GM19328 (cell line): Measurements from ENCODE around the gene SLC1A2.

Source experiments
- ATAC-seq: cut with Tn5 transposase; IDR thresholded peaks from one replicate; pipeline ENCODE4 v1.9.1; 2021; ENCODE audit warnings: mild to moderate bottlenecking, moderate library complexity; ENCODE audit not compliant: unreplicated experiment

The SLC1A2 gene

GRCh38 chr11:35305670-35306382 lies 113.5 kb downstream of the SLC1A2 start:
- no peak for ATAC-seq

DNA sequence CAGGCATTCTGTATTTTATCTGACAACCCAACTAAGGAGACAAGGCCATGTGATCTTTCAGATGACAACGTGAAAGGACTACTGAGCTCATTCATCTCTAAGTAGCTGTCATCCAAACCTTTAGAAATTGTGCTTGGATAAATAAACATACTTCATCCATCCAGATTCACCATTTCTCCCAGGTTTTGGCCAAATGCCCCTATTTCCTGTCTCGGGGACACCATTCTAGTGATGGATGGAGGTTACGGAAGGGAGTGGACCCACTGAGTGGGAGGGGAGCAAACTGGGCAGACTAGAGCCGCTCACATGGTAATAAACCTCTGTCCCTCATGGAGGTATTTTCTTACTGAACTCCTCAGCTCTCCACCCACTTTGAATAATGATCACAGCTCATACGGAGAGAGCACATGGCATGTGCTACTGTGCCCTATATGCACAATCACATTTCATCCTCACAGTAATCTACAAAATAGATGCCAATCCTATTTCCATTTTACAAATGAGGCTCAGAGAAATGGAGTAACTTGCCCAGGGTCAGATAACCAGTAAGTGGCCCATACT lies 114.4 kb downstream of the SLC1A2 start:
- ATAC-seq = no peak

GRCh38 chr11:35304386-35304775 lies 115.0 kb downstream of the SLC1A2 start:
- no peak for ATAC-seq

DNA sequence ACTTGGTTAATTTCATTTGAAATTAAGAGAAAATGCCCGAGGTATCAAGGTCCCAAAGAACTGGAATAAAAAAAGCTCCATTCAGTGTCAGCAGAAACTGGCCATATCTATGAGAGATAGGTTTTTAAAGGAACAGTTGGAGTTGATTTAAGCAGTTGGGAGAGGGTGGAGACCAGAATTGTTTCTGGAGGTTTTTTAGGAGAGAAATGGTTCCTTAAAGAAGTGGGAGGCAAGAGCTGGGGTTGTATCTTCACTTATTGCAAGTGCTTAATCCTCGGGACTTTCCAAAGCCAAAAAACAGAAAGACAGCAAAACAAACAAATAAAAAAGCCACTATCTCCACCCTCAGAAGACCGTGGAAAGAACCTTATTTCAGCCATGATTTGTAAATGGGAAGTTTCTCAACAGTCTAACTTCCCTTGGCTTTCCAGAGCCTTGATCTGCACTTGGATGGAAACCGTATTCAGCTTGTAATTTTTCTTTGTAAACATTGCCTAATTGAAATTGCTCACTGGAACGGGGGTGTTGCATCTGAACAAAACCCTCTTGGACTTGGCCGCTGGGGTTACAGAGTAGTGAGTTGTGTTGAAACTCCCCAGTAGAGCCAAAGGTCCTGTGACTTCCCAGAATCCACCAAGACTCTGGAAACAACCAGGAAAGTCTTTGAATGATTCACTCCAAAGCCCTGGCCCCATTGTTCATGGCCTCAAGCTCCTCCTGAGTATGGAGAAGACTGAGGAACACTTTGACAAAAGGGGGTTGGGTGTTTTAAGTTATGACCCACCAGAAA lies 115.6 kb downstream of the SLC1A2 start:
- no peak for ATAC-seq

DNA sequence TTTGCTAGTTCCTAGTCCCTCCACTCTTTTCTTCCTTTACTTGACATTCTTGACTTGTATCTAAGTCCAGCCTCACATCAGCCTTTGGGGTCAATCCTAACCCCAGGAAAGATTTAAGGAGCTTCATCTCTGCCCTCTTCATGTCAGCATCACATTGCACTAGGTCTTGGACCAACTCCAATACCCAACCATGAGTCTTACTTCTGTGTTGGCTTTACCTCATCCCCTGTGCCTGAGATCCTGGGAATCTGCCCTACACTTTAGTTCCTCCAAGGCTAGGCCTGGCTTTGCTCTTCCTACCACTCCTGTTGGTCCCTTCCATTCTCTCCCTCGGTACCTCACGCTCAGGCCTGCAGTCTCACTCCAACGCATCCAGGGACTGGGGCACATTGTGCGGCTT lies 117.0 kb downstream of the SLC1A2 start:
- no peak for ATAC-seq

- ATAC-seq = no peak
Measured at GRCh38 chr11:35298369-35298768, 121.0 kb downstream of the SLC1A2 start.

DNA sequence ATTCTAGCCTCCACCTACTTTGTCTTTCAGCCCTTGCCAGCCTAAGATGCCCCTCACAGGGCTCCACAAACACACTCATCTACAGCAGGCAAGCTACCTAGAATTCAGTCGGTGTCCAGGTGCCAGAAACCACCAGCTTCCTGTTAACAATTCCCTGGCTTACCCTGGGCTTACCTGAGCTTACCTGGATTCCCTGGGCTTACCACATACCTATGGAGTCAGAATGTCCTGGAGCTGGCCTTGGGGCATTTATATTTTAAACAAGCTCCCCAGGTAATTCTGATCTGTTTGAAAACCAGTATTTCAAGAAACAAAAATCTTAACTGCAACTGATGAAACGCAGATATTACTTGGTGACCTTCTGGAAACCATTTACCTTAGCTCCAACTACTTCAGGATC lies 123.6 kb downstream of the SLC1A2 start:
- ATAC-seq = no peak

GRCh38 chr11:35293699-35294098 lies 125.7 kb downstream of the SLC1A2 start:
- ATAC-seq = no peak

DNA sequence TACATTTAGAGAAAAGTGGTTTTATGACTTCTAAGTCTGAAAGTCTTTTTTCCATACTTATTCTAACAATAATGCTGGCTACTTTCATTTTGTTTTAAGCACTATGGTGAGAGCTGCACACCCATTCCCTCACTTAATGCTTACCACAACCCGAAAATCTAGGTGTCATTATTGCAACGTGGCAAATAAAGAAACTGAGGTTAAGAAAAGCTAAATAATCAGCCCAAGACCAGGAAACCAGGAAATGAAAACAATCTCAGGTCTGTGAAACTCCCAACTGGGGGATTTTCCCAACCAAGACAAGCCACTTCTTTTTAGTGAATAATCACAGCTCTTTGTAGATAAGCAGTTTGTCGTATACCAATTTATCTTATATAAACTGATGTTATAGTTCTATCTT lies 126.3 kb downstream of the SLC1A2 start:
- ATAC-seq = no peak

DNA sequence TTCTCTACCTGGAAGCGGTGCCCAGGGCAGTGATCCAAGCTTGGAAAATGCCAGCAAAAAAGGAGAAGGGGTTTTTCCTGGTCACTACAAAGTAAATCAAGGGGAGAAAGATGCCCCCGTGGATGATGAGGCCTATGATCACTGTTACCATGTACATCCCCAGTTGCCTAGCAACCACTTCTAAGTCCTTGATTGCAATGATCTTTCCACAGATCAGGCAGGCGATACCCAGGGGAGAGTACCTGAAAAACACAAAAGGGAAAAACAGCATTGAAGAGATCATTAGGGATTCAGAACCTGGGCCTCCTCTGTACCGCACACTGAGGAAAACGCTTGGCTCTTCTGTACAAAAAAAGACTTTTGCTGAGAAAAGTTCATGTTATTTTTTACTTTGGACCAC lies 127.1 kb downstream of the SLC1A2 start:
- no peak for ATAC-seq

- ATAC-seq = no peak
Measured at GRCh38 chr11:35290876-35291275, 128.5 kb downstream of the SLC1A2 start.

DNA sequence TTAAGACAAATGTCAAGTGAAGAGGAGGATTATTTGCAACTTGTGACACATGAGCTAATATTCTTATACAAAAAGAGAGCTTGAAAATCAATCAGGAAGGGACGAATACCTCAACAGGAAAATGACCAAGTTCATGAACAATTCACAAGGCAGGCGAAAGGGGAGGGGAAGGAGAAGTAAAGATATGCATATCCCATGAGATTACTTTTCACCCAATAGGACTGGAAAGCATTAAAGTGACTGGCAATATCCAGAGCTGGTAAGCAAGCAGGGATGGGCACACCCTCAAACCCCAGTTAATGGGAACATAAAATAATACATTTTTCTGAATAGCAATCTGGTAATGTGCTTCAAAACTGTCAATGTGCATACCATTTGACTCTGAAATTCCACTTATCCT lies 129.5 kb downstream of the SLC1A2 start:
- no peak for ATAC-seq

GRCh38 chr11:35288817-35289541 lies 130.4 kb downstream of the SLC1A2 start:
- ATAC-seq = no peak

DNA sequence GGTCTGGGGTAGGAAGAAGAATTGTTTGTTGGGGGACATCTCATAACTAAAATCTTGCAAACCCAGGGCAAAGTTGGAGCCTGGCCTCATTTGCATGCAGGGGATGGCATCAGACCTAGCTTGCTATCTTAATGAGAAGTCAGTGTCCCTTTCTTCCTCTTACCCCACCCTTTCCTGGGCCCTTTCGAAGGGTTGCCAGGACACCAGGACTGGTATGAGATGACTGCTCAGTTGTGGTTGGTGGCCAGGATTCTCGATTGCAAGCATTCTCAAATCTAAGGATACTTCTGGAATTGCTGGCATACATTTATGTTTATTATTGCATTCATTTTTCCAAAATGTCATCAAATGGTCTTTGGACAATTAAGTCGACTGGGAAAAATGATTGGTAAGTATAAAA lies 131.0 kb downstream of the SLC1A2 start:
- no peak for ATAC-seq

DNA sequence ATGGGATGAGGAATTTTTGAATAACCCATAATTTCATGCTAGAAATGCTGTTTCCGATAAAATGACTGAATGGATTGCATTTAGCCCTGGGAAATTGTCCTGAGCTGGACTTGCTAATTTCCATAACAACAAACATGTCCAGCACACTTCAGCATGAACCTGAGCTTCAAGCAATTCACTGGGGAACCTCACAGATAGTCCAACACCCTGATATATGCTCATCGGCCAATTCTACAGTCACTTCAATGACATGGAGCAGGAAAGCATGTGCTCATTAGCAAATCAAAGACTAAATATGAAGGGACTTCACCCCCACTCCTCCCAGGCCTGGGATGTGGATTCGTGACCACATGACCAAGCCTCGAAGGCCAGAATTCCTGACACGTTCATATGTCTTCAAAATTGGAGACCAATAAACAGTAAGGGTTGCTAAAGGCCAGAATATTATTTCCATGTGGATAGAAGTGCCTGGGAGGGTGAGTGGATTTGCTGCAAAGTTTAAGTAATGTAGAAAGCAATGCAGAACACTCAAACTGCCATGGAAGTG lies 131.9 kb downstream of the SLC1A2 start:
- ATAC-seq = no peak

DNA sequence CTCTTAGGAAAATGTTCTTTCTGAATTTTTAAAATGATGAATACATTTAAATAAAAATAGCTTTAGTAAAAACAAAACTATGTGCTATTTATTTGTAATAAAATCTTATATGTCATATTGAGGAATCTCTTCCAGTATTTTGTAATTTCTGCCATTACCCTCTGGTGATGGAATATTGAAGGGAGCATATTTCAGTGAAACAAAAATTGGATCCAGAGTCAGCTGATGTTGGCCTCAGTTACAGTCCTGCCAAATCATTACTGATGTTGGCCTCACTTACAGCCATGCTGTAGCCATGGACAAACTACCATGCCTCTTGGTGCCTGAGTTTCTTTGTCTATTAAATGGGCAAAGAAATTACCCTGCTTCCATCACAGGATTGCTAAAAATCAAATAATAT lies 133.2 kb downstream of the SLC1A2 start:
- ATAC-seq = no peak

GRCh38 chr11:35285471-35285870 lies 133.9 kb downstream of the SLC1A2 start:
- no peak for ATAC-seq

DNA sequence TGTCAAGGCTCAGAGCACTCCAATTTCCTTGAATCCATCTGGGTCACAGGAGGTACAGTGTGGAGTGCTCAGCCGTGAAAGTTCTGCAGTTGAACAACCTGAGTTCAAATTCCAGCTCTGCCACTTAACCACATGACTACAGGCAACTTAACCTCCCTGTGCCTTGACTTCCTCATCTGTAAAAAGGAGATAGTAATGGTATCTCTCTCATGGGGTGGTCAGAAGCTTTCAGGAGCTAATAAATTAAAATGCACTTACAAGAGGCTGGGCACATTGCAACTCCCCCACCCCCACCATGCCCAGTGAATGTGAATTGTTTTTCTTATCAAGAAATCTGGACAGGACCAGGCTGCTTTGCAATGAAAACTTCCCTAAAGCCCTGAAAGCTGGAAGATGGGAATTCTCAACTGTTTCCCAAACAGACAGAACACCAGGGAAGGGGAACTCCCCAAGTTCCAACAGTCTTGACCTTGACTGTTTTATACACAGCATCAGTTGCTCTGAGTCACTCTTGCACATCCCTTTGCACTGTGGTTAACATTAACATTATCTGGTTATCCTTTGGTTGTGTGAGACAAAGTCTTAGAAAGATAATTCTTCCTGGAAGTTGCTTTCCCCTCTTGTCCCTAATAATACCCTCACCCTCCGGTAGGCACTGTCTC lies 137.0 kb downstream of the SLC1A2 start:
- ATAC-seq = no peak

GRCh38 chr11:35281169-35281688 lies 138.1 kb downstream of the SLC1A2 start:
- no peak for ATAC-seq

DNA sequence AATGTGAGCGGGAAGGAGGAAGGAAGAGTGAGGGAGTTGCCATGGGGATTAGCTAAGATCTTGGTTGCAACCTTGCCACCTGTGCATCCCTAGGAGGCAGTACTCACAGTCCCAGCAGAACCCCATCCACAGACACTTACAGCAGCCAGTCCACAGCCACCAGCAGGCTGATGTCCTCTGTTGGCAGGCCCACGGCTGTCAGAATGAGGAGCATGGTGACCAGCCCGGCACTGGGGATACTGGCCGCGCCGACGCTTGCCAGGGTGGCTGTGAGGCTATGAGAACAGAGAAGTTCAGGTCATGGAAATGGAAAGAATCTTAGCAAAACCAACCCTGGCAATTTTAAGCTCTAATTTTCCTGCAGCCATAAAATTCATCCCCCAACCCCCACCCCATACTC lies 138.6 kb downstream of the SLC1A2 start:
- no peak for ATAC-seq
